ENCODE measurements around the gene NHS.

The NHS gene

GRCh38 chrX:17374619-17375366 lies at the start of gene NHS:
NHS (plus strand) TSS chrX:17375200; CDS start chrX:17375758, 558 bp downstream.
- no peak for ATAC-seq

GRCh38 chrX:17328837-17329236 lies 46.2 kb upstream of the NHS start:
- no peak for ATAC-seq

- no peak for ATAC-seq
These were observed 38.6 kb upstream of the NHS start for GRCh38 chrX:17336377-17336776.

GRCh38 chrX:17355976-17356375 lies 19.0 kb upstream of the NHS start:
- no peak for ATAC-seq

GRCh38 chrX:17359500-17359899 lies 15.5 kb upstream of the NHS start:
- no peak for ATAC-seq

- ATAC-seq = no peak
These were observed 13.4 kb upstream of the NHS start for GRCh38 chrX:17361620-17362019.

- no peak for ATAC-seq
These were observed 7.0 kb upstream of the NHS start for GRCh38 chrX:17368002-17368401.

GRCh38 chrX:17369309-17369708 lies 5.7 kb upstream of the NHS start:
- ATAC-seq = no peak

GRCh38 chrX:17370191-17370590 lies 4.8 kb upstream of the NHS start:
- no peak for ATAC-seq

GRCh38 chrX:17372052-17372451 lies 2.9 kb upstream of the NHS start:
- no peak for ATAC-seq

GRCh38 chrX:17373337-17373736 lies 1.7 kb upstream of the NHS start:
- no peak for ATAC-seq

- no peak for ATAC-seq
These were observed 302 bp downstream of the NHS start for GRCh38 chrX:17375367-17375636.

- ATAC-seq = no peak
These were observed 834 bp downstream of the NHS start for GRCh38 chrX:17375637-17376430.

GRCh38 chrX:17376431-17377077 lies 1.6 kb downstream of the NHS start:
- no peak for ATAC-seq

GRCh38 chrX:17377091-17377717 lies 2.2 kb downstream of the NHS start:
- no peak for ATAC-seq

- no peak for ATAC-seq
These were observed 2.8 kb downstream of the NHS start for GRCh38 chrX:17377795-17378194.

- no peak for ATAC-seq
These were observed 5.2 kb downstream of the NHS start for GRCh38 chrX:17380221-17380620.

- ATAC-seq = no peak
These were observed 15.4 kb downstream of the NHS start for GRCh38 chrX:17390419-17390850.

GRCh38 chrX:17395154-17395553 lies 20.2 kb downstream of the NHS start:
- no peak for ATAC-seq

GRCh38 chrX:17397074-17397473 lies 22.1 kb downstream of the NHS start:
- ATAC-seq = no peak

- ATAC-seq = no peak
These were observed 28.2 kb downstream of the NHS start for GRCh38 chrX:17403189-17403691.

GRCh38 chrX:17403972-17404371 lies 29.0 kb downstream of the NHS start:
- ATAC-seq = no peak
